B cell (primary cell): ENCODE data around the gene MYCBP2. TPM values are rescaled to one million over a fixed set of nuclear protein-coding genes. Genes with fewer than 3 reads are reported as not detected.

Source experiments
- ATAC-seq: fragments of 200-7000 bp; cut with Tn5 transposase; one replicate; pipeline ENCODE4 v1.10.0; 2021; ENCODE audit warnings: low read depth, mild to moderate bottlenecking, moderate number of reproducible peaks, moderate library complexity
- CTCF ChIA-PET: fragments of 350-600 bp; sonication (Branson Sonifier 250); formaldehyde crosslinking; loops from one replicate; lab custom pipeline; 2021; ENCODE audit warnings: antibody characterized with exemption, inconsistent platforms; lab: Charles Lee
- POLR2A ChIA-PET: fragments of 350-600 bp; sonication (Branson Sonifier 250); formaldehyde crosslinking; loops from one replicate; lab custom pipeline; 2021; ENCODE audit warnings: antibody characterized with exemption; lab: Charles Lee
- DNase-seq: peaks from one replicate; pipeline ENCODE4 v3.0.0; 2013
- H2AFZ ChIP-seq: 2 replicates; pipeline ENCODE4 v1.6.1; 2012; ENCODE audit warnings: mild to moderate bottlenecking, low read depth, low read length; ENCODE audit not compliant: insufficient read depth, poor library complexity, severe bottlenecking
- H3K27ac ChIP-seq, 2 donors: 1 replicate in 1 of 2; 2 replicates in 1 of 2; pipeline ENCODE4 v1.5.1; 2012 to 2013; ENCODE audit warnings: low read length in 2 of 2, mild to moderate bottlenecking in 2 of 2, moderate library complexity in 1 of 2
- H3K27me3 ChIP-seq, 4 experiments: fragments of 200-600 bp in 1 of 4; sonication (generic) in 1 of 4; replicated peaks in 1 of 4; 1 replicate in 2 of 4; 2 replicates in 2 of 4; pipeline versions ENCODE4 v1.6.1 to v1.7.0; 2013 to 2016; ENCODE audit warnings: low read length in 3 of 4, mild to moderate bottlenecking in 2 of 4, mixed read lengths in 1 of 4, moderate library complexity in 1 of 4; ENCODE audit not compliant: insufficient read depth in 4 of 4, control insufficient read depth in 3 of 4; ENCODE audit errors: control extremely low read depth in 1 of 4
- H3K36me3 ChIP-seq, 2 experiments: replicated peaks in 1 of 2; 1 replicate in 1 of 2; 2 replicates in 1 of 2; pipeline versions ENCODE4 v1.6.1 to v1.7.1; 2013; ENCODE audit warnings: low read length in 1 of 2; ENCODE audit not compliant: insufficient read depth in 2 of 2, control insufficient read depth in 1 of 2; ENCODE audit errors: control extremely low read depth in 1 of 2, extremely low read depth in 1 of 2
- H3K4me1 ChIP-seq, 2 donors: fragments of 200-600 bp in 1 of 2; sonication (generic) in 1 of 2; 1 replicate in 1 of 2; 2 replicates in 1 of 2; pipeline versions ENCODE4 v1.5.1 to v1.6.1; 2013 to 2017; ENCODE audit warnings: low read length in 2 of 2; ENCODE audit not compliant: control insufficient read depth in 2 of 2, insufficient read depth in 2 of 2
- H3K4me2 ChIP-seq: replicated peaks from 2 replicates; pipeline ENCODE3; 2012; ENCODE audit warnings: mild to moderate bottlenecking, low read depth, low read length; ENCODE audit not compliant: poor library complexity, severe bottlenecking
- H3K4me3 ChIP-seq, 5 experiments: fragments of 200-600 bp in 1 of 5; sonication (generic) in 1 of 5; 1 replicate in 3 of 5; 2 replicates in 2 of 5; pipeline versions ENCODE4 v1.5.1 to v1.7.0; 2011 to 2016; ENCODE audit warnings: low read length in 4 of 5, mild to moderate bottlenecking in 4 of 5, low read depth in 2 of 5, control low read depth in 1 of 5, moderate library complexity in 1 of 5; ENCODE audit not compliant: insufficient read depth in 1 of 5; ENCODE audit errors: control extremely low read depth in 1 of 5, extremely low read depth in 1 of 5
- H3K79me2 ChIP-seq: fragments of 200-600 bp; sonication (generic); one replicate; pipeline ENCODE4 v1.6.0; 2016; ENCODE audit warnings: low read length; ENCODE audit not compliant: control insufficient read depth, insufficient read depth
- H3K9ac ChIP-seq: fragments of 200-600 bp; sonication (generic); 2 replicates; pipeline ENCODE4 v1.6.1; 2017; ENCODE audit warnings: mild to moderate bottlenecking, low read length, moderate library complexity
- H3K9me3 ChIP-seq, 3 donors: one replicate each; pipeline versions ENCODE4 v1.6.1 to v1.7.1; 2013; ENCODE audit warnings: low read length in 2 of 3; ENCODE audit not compliant: control insufficient read depth in 2 of 3, insufficient read depth in 1 of 3; ENCODE audit errors: control extremely low read depth in 1 of 3
- H4K20me1 ChIP-seq: 2 replicates; pipeline ENCODE4 v1.6.0; 2012; ENCODE audit warnings: mild to moderate bottlenecking, low read length; ENCODE audit not compliant: insufficient read depth, control insufficient read depth, poor library complexity, severe bottlenecking
- H3K27ac Mint-ChIP-seq: one replicate; pipeline ENCODE4 v1.8.0; 2021; ENCODE audit warnings: mixed read lengths
- H3K27me3 Mint-ChIP-seq: one replicate; pipeline ENCODE4 v1.8.0; 2021; ENCODE audit warnings: mixed read lengths
- H3K4me1 Mint-ChIP-seq: one replicate; pipeline ENCODE4 v1.8.0; 2021; ENCODE audit warnings: mixed read lengths
- H3K4me3 Mint-ChIP-seq: one replicate; pipeline ENCODE4 v1.8.0; 2021; ENCODE audit warnings: mixed read lengths
- H3K9me3 Mint-ChIP-seq: one replicate; pipeline ENCODE4 v1.8.0; 2022; ENCODE audit warnings: mixed read lengths; ENCODE audit not compliant: insufficient read depth
- EZH2 ChIP-seq: IDR thresholded peaks from 2 replicates; pipeline ENCODE4 v1.6.1; 2012; ENCODE audit warnings: borderline replicate concordance, low read depth, mild to moderate bottlenecking, moderate library complexity, low read length; ENCODE audit not compliant: insufficient read depth, poor library complexity, severe bottlenecking
- WGBS: methylation state at CpG from one replicate; pipeline ENCODE4 v1.1.5; 2013; ENCODE audit warnings: missing lambda C conversion rate; ENCODE audit not compliant: insufficient coverage; 5-methylcytosine and 5-hydroxymethylcytosine counted together
- intact Hi-C: fragments of 100-400 bp; cut with micrococcal nuclease; formaldehyde crosslinking; loops from one replicate; pipeline ENCODE4 v1.10.0; 2022
- polyA plus RNA-seq: library from polyadenylated mRNA; depleted of rRNA; stranded (reverse); fragments of >200 nt; gene quantifications from 2 replicates; pipeline ENCODE4 v1.2.3, GENCODE V29; 2012
- total RNA-seq, 2 donors: library from RNA; stranded (reverse); fragments of 120-200 nt in 1 of 2; gene quantifications; 1 replicate in 1 of 2; 2 replicates in 1 of 2; pipeline versions ENCODE4 v1.2.3 to v1.2.4, GENCODE V29; 2013 to 2022
- TF ChIP-seq, protein P1 (sequence below): fragments of 200-600 bp; IDR thresholded peaks from one replicate; pipeline ENCODE4 v1.8.0; 2022; ENCODE audit warnings: antibody characterized with exemption, mild to moderate bottlenecking

MYCBP2 gene
- total and polyA plus RNA-seq, 2 donors (not counting 1 experiment from before 2014, with no cell fraction given), result 84.0 to 237 TPM

DNA sequence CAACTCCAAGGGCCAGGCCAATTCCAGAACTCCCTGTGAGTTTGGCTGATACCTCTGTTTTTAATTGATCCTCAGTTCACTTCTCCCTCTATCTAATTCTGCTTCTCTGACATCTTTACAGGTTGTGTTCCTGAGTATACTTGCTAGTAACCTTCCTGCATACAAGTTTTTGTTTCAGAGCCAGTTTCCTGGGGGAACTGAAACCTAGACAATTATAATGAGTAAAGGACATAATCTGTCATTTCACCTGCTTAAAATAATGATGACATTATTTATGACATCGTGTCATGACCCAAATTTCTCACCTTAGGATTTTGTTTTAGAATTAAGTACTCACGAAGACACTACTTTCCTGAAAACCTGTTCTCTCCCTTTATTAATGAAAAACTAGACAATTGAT, 12.5 kb upstream of the MYCBP2 start:
- Histone ChIP-seq H3K27me3 (no peaks in the 10 kb centered on the region), H3K4me3 (peak overlapping the region; percentile 32 to 50 (median 45)), H3K27ac (peak overlapping the region; percentile 91 to 92), H2AFZ (peak overlapping the region; percentile 47), H3K9me3 (no peaks in the 10 kb centered on the region), H3K36me3 (no peaks in the 10 kb centered on the region), H3K4me2 (peak overlapping the region; percentile 73), H3K9ac (peak overlapping the region; percentile 45), H3K4me1 (peaks cover 61 to 65% of the 10 kb centered on the region in 2 donors), H3K79me2 (peaks cover 24% of the 10 kb centered on the region), H4K20me1 (no peaks in the 10 kb centered on the region)
- intact Hi-C loops, result loop anchor here (1.0 to 5.0 kb wide), 3 partner anchors 10 to 42 kb away; no protein-coding TSS in a partner anchor
- peak overlapping the region; percentile 72 for H3K4me3 Mint-ChIP-seq
- TF ChIP-seq EZH2, result no peak
- TF ChIP-seq, protein P1, sequence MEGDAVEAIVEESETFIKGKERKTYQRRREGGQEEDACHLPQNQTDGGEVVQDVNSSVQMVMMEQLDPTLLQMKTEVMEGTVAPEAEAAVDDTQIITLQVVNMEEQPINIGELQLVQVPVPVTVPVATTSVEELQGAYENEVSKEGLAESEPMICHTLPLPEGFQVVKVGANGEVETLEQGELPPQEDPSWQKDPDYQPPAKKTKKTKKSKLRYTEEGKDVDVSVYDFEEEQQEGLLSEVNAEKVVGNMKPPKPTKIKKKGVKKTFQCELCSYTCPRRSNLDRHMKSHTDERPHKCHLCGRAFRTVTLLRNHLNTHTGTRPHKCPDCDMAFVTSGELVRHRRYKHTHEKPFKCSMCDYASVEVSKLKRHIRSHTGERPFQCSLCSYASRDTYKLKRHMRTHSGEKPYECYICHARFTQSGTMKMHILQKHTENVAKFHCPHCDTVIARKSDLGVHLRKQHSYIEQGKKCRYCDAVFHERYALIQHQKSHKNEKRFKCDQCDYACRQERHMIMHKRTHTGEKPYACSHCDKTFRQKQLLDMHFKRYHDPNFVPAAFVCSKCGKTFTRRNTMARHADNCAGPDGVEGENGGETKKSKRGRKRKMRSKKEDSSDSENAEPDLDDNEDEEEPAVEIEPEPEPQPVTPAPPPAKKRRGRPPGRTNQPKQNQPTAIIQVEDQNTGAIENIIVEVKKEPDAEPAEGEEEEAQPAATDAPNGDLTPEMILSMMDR, result no peak
- ATAC-seq (peak; percentile 71), DNase-seq (peak; percentile 81)
- peaks cover 74% of the 10 kb centered on the region for H3K4me1 Mint-ChIP-seq
- H3K9me3 Mint-ChIP-seq, result peaks cover 3% of the 10 kb centered on the region
- no CpG with 5 or more reads among the region's 2 CpGs for WGBS
- ChIA-PET CTCF (interaction anchor here (0.8 to 2.1 kb wide), 9 partner anchors 10 to 141 kb away, joined by 3 to 17 read pairs (median 5); partner anchors contain the start of gene MYCBP2), POLR2A (interaction anchor here (0.6 to 4.0 kb wide), 4 partner anchors 10 to 139 kb away, joined by 4 to 45 read pairs (median 6); partner anchors contain the start of gene MYCBP2)
- peak overlapping the region; percentile 86 for H3K27ac Mint-ChIP-seq
- no peaks in the 10 kb centered on the region for H3K27me3 Mint-ChIP-seq

DNA sequence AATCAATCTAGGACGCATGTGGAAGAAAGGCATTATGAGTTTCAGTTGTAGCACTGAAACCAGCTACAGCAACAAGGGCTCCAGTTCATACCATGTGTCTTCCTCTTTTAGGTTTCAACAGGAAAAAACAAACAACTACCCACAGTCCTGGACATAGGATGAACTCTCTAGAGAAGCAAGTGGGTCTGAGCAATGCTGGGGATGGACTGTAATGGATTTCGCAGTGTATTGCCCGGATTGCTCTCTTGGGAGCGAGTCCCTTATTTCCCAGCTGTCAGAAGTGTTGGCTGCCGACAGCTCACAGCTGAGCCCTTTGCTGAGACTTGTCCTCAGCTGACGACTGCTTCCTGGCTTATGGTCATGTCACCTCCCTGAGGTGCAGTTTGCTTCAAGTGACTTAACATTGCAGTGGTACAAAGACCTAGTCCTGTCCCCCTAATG, 12.1 kb upstream of the MYCBP2 start:
- CTCF ChIA-PET, result interaction anchor here (0.8 to 2.1 kb wide), 8 partner anchors 10 to 141 kb away, joined by 3 to 17 read pairs (median 6); partner anchors contain the start of gene MYCBP2
- DNase-seq, result peak; percentile 79

More for the DNA sequence above, 12.1 kb upstream of the MYCBP2 start:
- H3K4me1 ChIP-seq, result peaks cover 61 to 65% of the 10 kb centered on the region in 2 donors
- ATAC-seq, result peak; percentile 77
- H3K4me3 ChIP-seq, result peak overlapping the region; percentile 32 to 50 (median 45)
- H3K4me3 Mint-ChIP-seq, result peak overlapping the region; percentile 72
- TF ChIP-seq, protein P1, result no peak
- TF ChIP-seq EZH2, result no peak
- no peaks in the 10 kb centered on the region for H4K20me1 ChIP-seq
- peak overlapping the region; percentile 47 for H2AFZ ChIP-seq
- H3K4me1 Mint-ChIP-seq, result peaks cover 76% of the 10 kb centered on the region
- H3K79me2 ChIP-seq, result peaks cover 28% of the 10 kb centered on the region
- no peaks in the 10 kb centered on the region for H3K27me3 ChIP-seq
- no peaks in the 10 kb centered on the region for H3K9me3 ChIP-seq
- peak overlapping the region; percentile 86 for H3K27ac Mint-ChIP-seq
- H3K4me2 ChIP-seq, result peak overlapping the region; percentile 73
- POLR2A ChIA-PET, result interaction anchor here (0.6 to 4.0 kb wide), 4 partner anchors 9 to 139 kb away, joined by 4 to 45 read pairs (median 6); partner anchors contain the start of gene MYCBP2
- peaks cover 3% of the 10 kb centered on the region for H3K9me3 Mint-ChIP-seq
- peak overlapping the region; percentile 91 to 92 for H3K27ac ChIP-seq
- WGBS, result 14% methylated on average over 6 of the region's 6 CpGs
- peak overlapping the region; percentile 45 for H3K9ac ChIP-seq
- intact Hi-C loops, result loop anchor here (1.0 to 5.0 kb wide), 3 partner anchors 10 to 42 kb away; no protein-coding TSS in a partner anchor
- no peaks in the 10 kb centered on the region for H3K36me3 ChIP-seq
- H3K27me3 Mint-ChIP-seq, result no peaks in the 10 kb centered on the region
